OCI-LY7 (cell line): ENCODE measurements around the gene TRAF5.

Experiments used
- CTCF ChIP-seq: fragments of 200-600 bp; sonication (generic); conservative IDR thresholded peaks from 2 replicates; pipeline ENCODE4 v1.5.1; 2014; ENCODE audit warnings: mild to moderate bottlenecking, antibody characterized with exemption, low read length, moderate library complexity, mixed read lengths
- EZH2phosphoT487 ChIP-seq: fragments of 200-600 bp; sonication (generic); IDR thresholded peaks from 2 replicates; pipeline ENCODE4 v1.6.1; 2018; ENCODE audit warnings: low read depth, borderline replicate concordance, mild to moderate bottlenecking, mixed run types, antibody characterized with exemption, low read length, moderate library complexity, mixed read lengths

- TF ChIP-seq CTCF (no peak), EZH2phosphoT487 (no peak)
These were observed 3.8 kb downstream of the TRAF5 start for GRCh38 chr1:211330282-211330936.
